ENCODE results near the gene LRFN4. TPM values are rescaled to one million over a fixed set of nuclear protein-coding genes. Genes with fewer than 3 reads are reported as not detected.

LRFN4 gene
- total RNA-seq, 6 experiments from 2014 or later = 0.48 to 4.7 (median 1.1) TPM

GRCh38 chr11:66850235-66850587 is 6.7 kb upstream of the LRFN4 start:
- no CpG with 5 or more reads among the region's 10 CpGs for WGBS (ENCODE audit: insufficient coverage, low coverage, low lambda C conversion rate, missing lambda C conversion rate)
- Histone ChIP-seq H3K9me3 (no peaks in the 10 kb centered on the region), H3K4me1 (peaks cover 0 to 4% (median 0%) of the 10 kb centered on the region in 4 donors), H3K4me3 (no peak overlapping the region), H3K27me3 (no peaks in the 10 kb centered on the region), H3K36me3 (peaks cover 0 to 49% (median 24%) of the 10 kb centered on the region in 4 donors), H3K27ac (no peak overlapping the region)
- ATAC-seq (no peak), DNase-seq (no peak)
- TF ChIP-seq POLR2A (IDR thresholded peaks at IDR 0.05) = no peak
- no peak for TF ChIP-seq CTCF (IDR thresholded peaks at IDR 0.05)
- intact Hi-C loops (cut with DNase I) = loop anchor here in 1 of 2 donors (10.0 kb wide), 1 partner anchor 95 kb away; no protein-coding TSS in a partner anchor

- H3K36me3 ChIP-seq = peaks cover 0 to 48% (median 23%) of the 10 kb centered on the region in 4 donors
- 83% methylated on average over 10 of the region's 23 CpGs for WGBS (ENCODE audit: insufficient coverage, low coverage, low lambda C conversion rate, missing lambda C conversion rate)
- H3K4me1 ChIP-seq = peaks cover 0 to 4% (median 0%) of the 10 kb centered on the region in 4 donors
- intact Hi-C loops (cut with DNase I) = loop anchor here in 1 of 2 donors (10.0 kb wide), 1 partner anchor 94 kb away; no protein-coding TSS in a partner anchor
- peak in 2 of 3 donors; percentile 24 to 46 for DNase-seq
- H3K27ac ChIP-seq = no peak overlapping the region
- no peaks in the 10 kb centered on the region for H3K9me3 ChIP-seq
- ATAC-seq = no peak
- no peak for TF ChIP-seq POLR2A (IDR thresholded peaks at IDR 0.05)
- TF ChIP-seq CTCF (IDR thresholded peaks at IDR 0.05) = no peak
- H3K27me3 ChIP-seq = no peaks in the 10 kb centered on the region
- no peak overlapping the region for H3K4me3 ChIP-seq
Measured at GRCh38 chr11:66850588-66851238, 6.2 kb upstream of the LRFN4 start.

- DNase-seq = peak in 1 of 3 donors; percentile 36
- TF ChIP-seq CTCF (IDR thresholded peaks at IDR 0.05) (no peak), POLR2A (IDR thresholded peaks at IDR 0.05) (no peak)
- ATAC-seq = no peak
- Histone ChIP-seq H3K27me3 (no peaks in the 10 kb centered on the region), H3K9me3 (no peaks in the 10 kb centered on the region), H3K4me1 (peaks cover 0 to 4% (median 0%) of the 10 kb centered on the region in 4 donors), H3K27ac (no peak overlapping the region), H3K36me3 (peaks cover 0 to 48% (median 21%) of the 10 kb centered on the region in 4 donors), H3K4me3 (no peak overlapping the region)
- no CpG with 5 or more reads among the region's 4 CpGs for WGBS (ENCODE audit: insufficient coverage, low coverage, low lambda C conversion rate, missing lambda C conversion rate)
- intact Hi-C loops (cut with DNase I) = loop anchor here in 1 of 2 donors (10.0 kb wide), 1 partner anchor 94 kb away; no protein-coding TSS in a partner anchor
Measured at GRCh38 chr11:66851239-66851596, 5.6 kb upstream of the LRFN4 start.

GRCh38 chr11:66851698-66852465 is 5.0 kb upstream of the LRFN4 start:
- Histone ChIP-seq H3K4me3 (no peak overlapping the region), H3K27me3 (no peaks in the 10 kb centered on the region), H3K27ac (no peak overlapping the region), H3K9me3 (no peaks in the 10 kb centered on the region), H3K36me3 (peaks cover 0 to 48% (median 21%) of the 10 kb centered on the region in 4 donors), H3K4me1 (peaks cover 0 to under 1% (median 0%) of the 10 kb centered on the region in 4 donors)
- peak in 1 of 3 donors; percentile 20 for DNase-seq
- no peak for ATAC-seq
- TF ChIP-seq POLR2A (IDR thresholded peaks at IDR 0.05) = no peak
- TF ChIP-seq CTCF (IDR thresholded peaks at IDR 0.05) = no peak
- intact Hi-C loops (cut with DNase I) = loop anchor here in 1 of 2 donors (10.0 kb wide), 1 partner anchor 93 kb away; no protein-coding TSS in a partner anchor
- WGBS (ENCODE audit: insufficient coverage, low coverage, low lambda C conversion rate, missing lambda C conversion rate) = 77% methylated on average over 7 of the region's 26 CpGs
